Suprapubic skin (tissue), 4 donors: ENCODE measurements around the gene C1orf21.

Experiments
- POLR2A ChIP-seq, 2 donors: fragments of 450-650 bp; IDR thresholded peaks; one replicate each; pipeline ENCODE4 v1.6.1; 2017; ENCODE audit warnings: antibody characterized with exemption in 2 of 2, mild to moderate bottlenecking in 2 of 2, moderate library complexity in 2 of 2
- POLR2AphosphoS5 ChIP-seq, 3 donors: sonication (generic); formaldehyde crosslinking; IDR thresholded peaks; one replicate each; pipeline ENCODE4 v1.6.1; 2017; ENCODE audit warnings: antibody characterized with exemption in 3 of 3

DNA sequence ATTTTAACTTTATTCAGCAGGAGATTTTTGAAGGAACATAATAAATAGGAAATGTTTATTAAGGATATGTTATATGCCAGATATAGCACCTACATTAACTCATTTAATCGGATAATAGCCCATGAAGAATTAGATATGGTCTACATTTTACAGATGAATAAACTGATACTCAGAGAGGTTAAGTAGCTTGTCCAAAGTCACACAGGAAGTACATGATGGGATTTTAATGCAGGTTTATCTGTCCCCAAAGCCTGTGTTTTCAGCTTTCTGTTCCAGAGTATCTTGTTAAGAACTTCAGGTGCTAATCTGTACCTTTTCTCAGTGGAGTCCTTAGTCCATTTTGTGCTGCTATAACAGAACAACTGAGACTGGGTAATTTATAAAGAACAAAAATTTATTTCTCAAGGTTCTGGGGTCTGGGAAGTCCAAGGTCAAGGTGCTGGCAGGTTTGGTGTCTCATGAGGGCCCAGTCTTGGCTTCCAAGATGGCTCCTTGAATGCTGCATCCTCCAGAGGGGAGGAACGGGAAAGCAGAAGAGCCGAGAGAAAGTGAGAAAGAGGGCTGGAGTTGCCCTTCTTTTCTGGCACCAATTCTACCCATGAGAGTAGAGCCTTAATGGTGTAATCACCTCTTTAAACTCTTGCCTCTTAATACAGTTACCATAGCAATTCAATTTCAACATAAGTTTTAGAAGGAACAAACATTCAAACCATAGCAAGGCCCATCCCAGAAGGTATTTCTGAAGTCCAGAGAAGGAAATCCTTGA is 17.3 kb downstream of the C1orf21 start:
- no peak for TF ChIP-seq POLR2AphosphoS5 (IDR thresholded peaks at IDR 0.05)
- TF ChIP-seq POLR2A (IDR thresholded peaks at IDR 0.05), result no peak
